RWPE2 (cell line): ENCODE measurements around the gene ARMC10.
"Not testable (repeated sequence)": the region's sequence is repeated elsewhere in the genome, so short reads cannot be mapped to it uniquely, and the experiment has no call there.

Experiments
- ATAC-seq: fragments of 200-7000 bp; cut with Tn5 transposase; 3 replicates; pipeline ENCODE4 v1.9.1; 2021; ENCODE audit warnings: low read depth
- DNase-seq: peaks from one replicate; pipeline ENCODE4 v3.0.0-alpha.2; 2020; ENCODE audit warnings: low spot score
- H3K27ac ChIP-seq: fragments of 450-650 bp; 2 replicates; pipeline ENCODE4 v1.5.1; 2017; ENCODE audit warnings: mild to moderate bottlenecking; ENCODE audit not compliant: poor library complexity, severe bottlenecking
- H3K27me3 ChIP-seq: fragments of 250-450 bp; sonication (Bioruptor Pico); 2 replicates; pipeline ENCODE4 v1.5.1; 2021; ENCODE audit warnings: mild to moderate bottlenecking, moderate library complexity; ENCODE audit not compliant: insufficient read depth, poor library complexity, severe bottlenecking
- H3K36me3 ChIP-seq: fragments of 250-450 bp; sonication (Bioruptor Pico); 2 replicates; pipeline ENCODE4 v1.5.1; 2020; ENCODE audit warnings: low read depth, mild to moderate bottlenecking, moderate library complexity
- H3K4me1 ChIP-seq: fragments of 250-450 bp; sonication (Bioruptor Pico); 2 replicates; pipeline ENCODE4 v1.5.1; 2021; ENCODE audit warnings: mild to moderate bottlenecking, moderate library complexity; ENCODE audit not compliant: insufficient read depth, poor library complexity, severe bottlenecking
- H3K4me3 ChIP-seq: fragments of 250-450 bp; sonication (Bioruptor Pico); 2 replicates; pipeline ENCODE4 v1.5.1; 2021; ENCODE audit warnings: mild to moderate bottlenecking, moderate library complexity; ENCODE audit not compliant: severe bottlenecking
- H3K9me3 ChIP-seq: fragments of 250-450 bp; sonication (Bioruptor Pico); 2 replicates; pipeline ENCODE4 v1.5.1; 2021; ENCODE audit warnings: mild to moderate bottlenecking, moderate library complexity; ENCODE audit not compliant: severe bottlenecking
- TF ChIP-seq, protein P1 (sequence below): fragments of 450-650 bp; IDR thresholded peaks from one replicate; pipeline ENCODE4 v1.5.1; 2017; ENCODE audit warnings: mild to moderate bottlenecking, moderate library complexity; ENCODE audit not compliant: poor library complexity, severe bottlenecking

ARMC10 gene

GRCh38 chr7:103077318-103077717 is 2.4 kb downstream of the ARMC10 start:
- TF ChIP-seq, protein P1, sequence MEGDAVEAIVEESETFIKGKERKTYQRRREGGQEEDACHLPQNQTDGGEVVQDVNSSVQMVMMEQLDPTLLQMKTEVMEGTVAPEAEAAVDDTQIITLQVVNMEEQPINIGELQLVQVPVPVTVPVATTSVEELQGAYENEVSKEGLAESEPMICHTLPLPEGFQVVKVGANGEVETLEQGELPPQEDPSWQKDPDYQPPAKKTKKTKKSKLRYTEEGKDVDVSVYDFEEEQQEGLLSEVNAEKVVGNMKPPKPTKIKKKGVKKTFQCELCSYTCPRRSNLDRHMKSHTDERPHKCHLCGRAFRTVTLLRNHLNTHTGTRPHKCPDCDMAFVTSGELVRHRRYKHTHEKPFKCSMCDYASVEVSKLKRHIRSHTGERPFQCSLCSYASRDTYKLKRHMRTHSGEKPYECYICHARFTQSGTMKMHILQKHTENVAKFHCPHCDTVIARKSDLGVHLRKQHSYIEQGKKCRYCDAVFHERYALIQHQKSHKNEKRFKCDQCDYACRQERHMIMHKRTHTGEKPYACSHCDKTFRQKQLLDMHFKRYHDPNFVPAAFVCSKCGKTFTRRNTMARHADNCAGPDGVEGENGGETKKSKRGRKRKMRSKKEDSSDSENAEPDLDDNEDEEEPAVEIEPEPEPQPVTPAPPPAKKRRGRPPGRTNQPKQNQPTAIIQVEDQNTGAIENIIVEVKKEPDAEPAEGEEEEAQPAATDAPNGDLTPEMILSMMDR = no peak
- DNase-seq (no peak), ATAC-seq (no peak)
- Histone ChIP-seq H3K9me3 (no peaks in the 10 kb centered on the region), H3K4me3 (no peak overlapping the region), H3K27ac (no peak overlapping the region), H3K27me3 (no peaks in the 10 kb centered on the region), H3K36me3 (peaks cover 9% of the 10 kb centered on the region), H3K4me1 (no peaks in the 10 kb centered on the region)

GRCh38 chr7:103078226-103078625 is 3.3 kb downstream of the ARMC10 start:
- DNase-seq, H3K27ac ChIP-seq, H3K4me3 ChIP-seq, H3K9me3 ChIP-seq, ATAC-seq, H3K4me1 ChIP-seq, H3K27me3 ChIP-seq: not testable (repeated sequence)
- peaks cover 18% of the 10 kb centered on the region for H3K36me3 ChIP-seq

DNA sequence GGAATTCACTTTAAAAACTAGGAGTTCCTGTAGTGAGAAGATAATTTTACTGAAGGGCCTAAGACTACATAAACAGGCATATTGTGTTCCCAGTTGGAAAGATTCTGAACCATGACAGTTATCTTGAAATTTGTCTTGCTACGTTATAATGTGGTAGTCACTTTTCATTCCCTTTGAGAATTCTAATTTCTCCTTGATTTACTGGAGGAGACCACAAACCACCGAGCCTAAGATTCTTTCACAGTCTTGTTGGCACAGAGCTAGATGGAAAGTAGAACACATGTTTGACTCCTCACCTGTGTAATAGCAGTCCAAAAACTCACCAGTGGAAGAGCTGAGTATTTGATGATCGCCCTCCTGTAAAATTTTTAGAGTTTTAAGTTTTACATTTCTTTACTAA is 4.9 kb downstream of the ARMC10 start:
- DNase-seq (no peak), ATAC-seq (no peak)
- Histone ChIP-seq H3K4me3 (no peak overlapping the region), H3K27me3 (no peaks in the 10 kb centered on the region), H3K9me3 (no peaks in the 10 kb centered on the region), H3K4me1 (no peaks in the 10 kb centered on the region), H3K36me3 (peaks cover 34% of the 10 kb centered on the region), H3K27ac (no peak overlapping the region)
- TF ChIP-seq, protein P1 = no peak

- TF ChIP-seq, protein P1 = no peak
- DNase-seq = no peak
- Histone ChIP-seq H3K36me3 (peaks cover 36% of the 10 kb centered on the region), H3K27ac (no peak overlapping the region), H3K4me1 (no peaks in the 10 kb centered on the region), H3K4me3 (no peak overlapping the region), H3K9me3 (no peaks in the 10 kb centered on the region), H3K27me3 (no peaks in the 10 kb centered on the region)
- ATAC-seq = no peak
Measured at GRCh38 chr7:103080923-103081322, 6.0 kb downstream of the ARMC10 start.

- H3K9me3 ChIP-seq = no peaks in the 10 kb centered on the region
- ATAC-seq = no peak
- no peaks in the 10 kb centered on the region for H3K27me3 ChIP-seq
- H3K27ac ChIP-seq = no peak overlapping the region
- no peak for DNase-seq
- TF ChIP-seq, protein P1 = no peak
- peaks cover 49% of the 10 kb centered on the region for H3K36me3 ChIP-seq
- no peak overlapping the region for H3K4me3 ChIP-seq
- no peaks in the 10 kb centered on the region for H3K4me1 ChIP-seq
Measured at GRCh38 chr7:103082497-103082896, 7.6 kb downstream of the ARMC10 start.
